Common myeloid progenitor, CD34-positive (primary cell): ENCODE results near the gene ACOXL.

Experiments used
- CTCF ChIA-PET: fragments of 350-600 bp; sonication (Branson Sonifier 250); formaldehyde crosslinking; loops from one replicate; lab custom pipeline; 2021; ENCODE audit warnings: antibody characterized with exemption; lab: Charles Lee
- POLR2A ChIA-PET: fragments of 350-600 bp; sonication (Branson Sonifier 250); formaldehyde crosslinking; loops from one replicate; lab custom pipeline; 2021; ENCODE audit warnings: antibody characterized with exemption; lab: Charles Lee
- DNase-seq, 3 donors: peaks; one replicate each; pipeline versions ENCODE4 v3.0.0 to v3.0.0-alpha.2; 2013
- H3K27ac ChIP-seq, 2 experiments: 1 replicate in 1 of 2; 2 replicates in 1 of 2; pipeline ENCODE4 v1.7.0; 2013; ENCODE audit warnings: inconsistent platforms in 2 of 2, low read length in 2 of 2, mild to moderate bottlenecking in 2 of 2, low read depth in 1 of 2, moderate library complexity in 1 of 2; ENCODE audit not compliant: severe bottlenecking in 2 of 2, insufficient read depth in 1 of 2, poor library complexity in 1 of 2
- H3K27me3 ChIP-seq, 5 experiments: replicated peaks in 2 of 5; 1 replicate in 3 of 5; 2 replicates in 2 of 5; pipeline versions ENCODE4 v1.6.1 to v1.7.0; 2013; ENCODE audit warnings: low read length in 4 of 5, mild to moderate bottlenecking in 2 of 5, moderate library complexity in 2 of 5, inconsistent platforms in 1 of 5; ENCODE audit not compliant: insufficient read depth in 5 of 5, control insufficient read depth in 4 of 5
- H3K36me3 ChIP-seq, 4 experiments: 1 replicate in 2 of 4; 2 replicates in 2 of 4; pipeline versions ENCODE4 v1.6.1 to v1.7.0; 2013; ENCODE audit warnings: low read length in 3 of 4, control low read depth in 1 of 4, mild to moderate bottlenecking in 1 of 4; ENCODE audit not compliant: control insufficient read depth in 4 of 4, insufficient read depth in 4 of 4
- H3K4me1 ChIP-seq, 4 experiments: 1 replicate in 3 of 4; 2 replicates in 1 of 4; pipeline versions ENCODE4 v1.6.1 to v1.7.1; 2013; ENCODE audit warnings: low read length in 3 of 4, mild to moderate bottlenecking in 3 of 4, control low read depth in 1 of 4, inconsistent platforms in 1 of 4, moderate library complexity in 1 of 4; ENCODE audit not compliant: control insufficient read depth in 4 of 4, insufficient read depth in 4 of 4; ENCODE audit errors: control extremely low read depth in 1 of 4
- H3K4me3 ChIP-seq, 7 experiments: 1 replicate in 4 of 7; 2 replicates in 3 of 7; pipeline versions ENCODE4 v1.5.1 to v1.7.0; 2013; ENCODE audit warnings: mild to moderate bottlenecking in 7 of 7, low read length in 6 of 7, moderate library complexity in 6 of 7, inconsistent platforms in 2 of 7, low read depth in 2 of 7, control low read depth in 1 of 7; ENCODE audit not compliant: insufficient read depth in 4 of 7, control insufficient read depth in 1 of 7; ENCODE audit errors: extremely low read depth in 1 of 7
- H3K9me3 ChIP-seq, 5 experiments: 1 replicate in 4 of 5; 2 replicates in 1 of 5; pipeline versions ENCODE4 v1.6.1 to v1.7.1; 2013; ENCODE audit warnings: low read length in 4 of 5, mild to moderate bottlenecking in 2 of 5, inconsistent platforms in 1 of 5, low read depth in 1 of 5, moderate library complexity in 1 of 5; ENCODE audit not compliant: control insufficient read depth in 4 of 5, insufficient read depth in 2 of 5; ENCODE audit errors: control extremely low read depth in 1 of 5
- WGBS: methylation state at CpG from one replicate; pipeline ENCODE4 v1.1.5; 2013; ENCODE audit not compliant: insufficient coverage; 5-methylcytosine and 5-hydroxymethylcytosine counted together

ACOXL gene

DNA sequence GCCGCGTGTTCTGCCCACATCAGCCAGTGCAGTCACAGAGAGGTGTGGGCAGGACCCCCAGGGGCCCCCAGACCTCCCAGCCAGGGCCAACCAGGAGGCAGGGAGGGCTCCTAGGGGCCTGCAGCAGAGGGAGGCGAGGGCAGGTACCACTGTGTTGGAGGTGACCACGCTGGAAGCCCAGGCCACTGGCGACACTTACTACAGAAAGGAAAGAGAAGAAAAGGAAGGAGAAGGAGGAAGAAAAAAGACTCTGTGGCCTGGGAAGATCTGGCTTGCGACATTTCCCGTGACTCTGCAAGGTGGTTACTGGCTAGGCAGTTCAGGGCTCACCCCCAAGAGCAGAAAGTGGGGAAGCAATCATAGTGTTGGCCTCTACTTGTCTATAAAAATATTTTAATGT, 290.3 kb downstream of the ACOXL start:
- Histone ChIP-seq H3K4me3 (no peak overlapping the region), H3K4me1 (peaks cover 0 to 16% (median 0%) of the 10 kb centered on the region in 4 experiments), H3K36me3 (no peaks in the 10 kb centered on the region), H3K9me3 (no peaks in the 10 kb centered on the region), H3K27ac (no peak overlapping the region), H3K27me3 (peaks cover 0 to 2% (median 0%) of the 10 kb centered on the region in 5 experiments)
- POLR2A ChIA-PET = no interaction called here
- WGBS = 93% methylated on average over 7 of the region's 7 CpGs
- peak in 2 of 3 donors; percentile 22 to 38 for DNase-seq
- CTCF ChIA-PET = no interaction called here

- Histone ChIP-seq H3K9me3 (peaks cover 0 to 3% (median 0%) of the 10 kb centered on the region in 5 experiments), H3K4me1 (peaks cover 0 to 16% (median 0%) of the 10 kb centered on the region in 4 experiments), H3K27me3 (peaks cover 0 to 2% (median 0%) of the 10 kb centered on the region in 5 experiments), H3K4me3 (no peak overlapping the region), H3K36me3 (no peaks in the 10 kb centered on the region), H3K27ac (no peak overlapping the region)
- POLR2A ChIA-PET = no interaction called here
- WGBS = 92% methylated on average over 2 of the region's 4 CpGs
- CTCF ChIA-PET = no interaction called here
- DNase-seq = no peak
Observed at GRCh38 chr2:111024496-111024895, 292.1 kb downstream of the ACOXL start.

DNA sequence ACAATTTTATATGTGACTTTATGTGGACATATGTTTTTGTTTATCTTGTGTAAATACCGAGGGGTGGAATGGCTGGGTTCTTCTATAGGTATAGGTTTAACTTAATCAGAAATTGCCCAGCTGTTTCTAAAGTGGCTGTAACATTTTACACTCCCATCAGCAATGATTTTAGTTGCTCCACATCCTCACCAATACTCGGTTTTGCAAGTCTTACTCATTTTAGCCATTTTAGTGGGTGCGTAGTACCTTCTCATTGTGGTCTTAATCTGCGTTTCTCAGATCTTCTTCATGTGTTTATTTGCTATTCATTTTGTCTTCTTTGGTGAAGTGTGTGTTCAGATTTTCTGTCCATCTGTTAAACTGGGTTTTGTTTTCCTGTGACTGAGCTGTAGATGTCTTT, 292.9 kb downstream of the ACOXL start:
- no peak overlapping the region for H3K4me3 ChIP-seq
- ChIA-PET POLR2A (no interaction called here), CTCF (no interaction called here)
- no peak overlapping the region for H3K27ac ChIP-seq
- H3K9me3 ChIP-seq = peaks cover 0 to 3% (median 0%) of the 10 kb centered on the region in 5 experiments
- no peaks in the 10 kb centered on the region for H3K36me3 ChIP-seq
- WGBS = 100% methylated on average over 1 of the region's 4 CpGs
- H3K4me1 ChIP-seq = peaks cover 0 to 16% (median 0%) of the 10 kb centered on the region in 4 experiments
- peaks cover 0 to 2% (median 0%) of the 10 kb centered on the region in 5 experiments for H3K27me3 ChIP-seq
- DNase-seq = no peak

DNA sequence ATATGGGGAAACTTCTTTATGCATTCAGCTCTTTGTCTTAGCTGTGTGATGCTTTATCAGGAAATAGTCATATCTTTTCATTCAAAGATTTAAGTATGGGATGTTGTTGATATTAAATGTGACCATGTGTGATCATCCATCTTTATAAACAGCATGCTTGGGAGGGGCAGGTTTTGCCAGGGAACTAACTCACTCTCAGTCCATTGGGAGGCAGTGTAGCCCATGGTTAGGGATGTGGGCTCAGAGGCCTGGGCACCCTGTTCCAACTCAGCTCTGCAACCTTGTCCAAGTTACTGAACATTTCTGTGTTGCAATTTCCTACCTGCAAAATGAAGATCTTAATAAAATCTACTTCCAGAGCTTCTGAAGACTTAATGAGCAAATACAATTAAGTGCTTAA, 296.3 kb downstream of the ACOXL start:
- CTCF ChIA-PET = interaction anchor here (1.1 kb wide), 1 partner anchor 44 kb away, joined by 3 read pairs; no protein-coding TSS in a partner anchor
- H3K27ac ChIP-seq = no peak overlapping the region

DNA sequence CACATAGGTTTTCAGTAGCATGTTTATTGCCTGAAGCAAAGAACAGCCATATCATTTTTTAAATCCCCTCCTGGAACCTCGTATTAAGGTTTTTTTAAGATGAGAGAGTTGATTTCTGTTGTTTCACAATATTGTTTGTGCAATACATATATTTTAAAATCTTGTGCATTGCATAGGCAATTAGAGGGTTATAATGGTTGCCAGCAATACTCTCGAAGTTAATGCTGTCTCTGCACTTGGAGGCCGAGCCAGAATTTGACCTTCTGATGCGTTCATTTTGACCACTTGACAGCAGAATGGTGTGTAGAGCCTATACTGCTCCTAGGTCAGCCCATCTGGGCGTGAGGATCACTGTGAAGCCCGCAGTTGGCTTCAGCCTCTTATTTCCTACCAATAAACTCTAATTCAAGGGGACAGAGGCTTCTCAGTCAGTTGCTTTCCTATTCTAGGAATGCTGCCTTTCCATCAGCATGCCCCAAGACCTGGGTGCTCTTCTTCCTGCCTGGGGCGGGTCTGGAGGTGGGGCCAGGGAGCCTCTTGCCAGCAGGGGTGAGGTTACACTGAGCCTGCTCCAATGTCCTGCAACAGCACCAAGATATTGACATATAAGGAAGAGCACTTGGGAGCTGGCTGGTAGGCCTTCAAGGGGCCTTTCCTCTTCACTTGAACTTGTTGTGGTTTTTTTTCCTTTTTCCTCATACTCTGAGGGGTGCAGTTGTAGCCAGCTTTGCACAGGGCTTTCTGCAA, 297.0 kb downstream of the ACOXL start:
- Histone ChIP-seq H3K9me3 (peaks cover 0 to 3% (median 0%) of the 10 kb centered on the region in 5 experiments), H3K27me3 (peaks cover 0 to 5% (median 0%) of the 10 kb centered on the region in 5 experiments), H3K27ac (no peak overlapping the region), H3K4me3 (no peak overlapping the region), H3K4me1 (no peaks in the 10 kb centered on the region), H3K36me3 (no peaks in the 10 kb centered on the region)
- DNase-seq = no peak
- ChIA-PET CTCF (interaction anchor here (1.1 kb wide), 1 partner anchor 43 kb away, joined by 3 read pairs; no protein-coding TSS in a partner anchor), POLR2A (no interaction called here)
- 77% methylated on average over 5 of the region's 7 CpGs for WGBS

More for the DNA sequence above, 296.3 kb downstream of the ACOXL start:
- POLR2A ChIA-PET = no interaction called here
- Histone ChIP-seq H3K4me3 (no peak overlapping the region), H3K4me1 (peaks cover 0 to 1% (median 0%) of the 10 kb centered on the region in 4 experiments), H3K36me3 (no peaks in the 10 kb centered on the region), H3K27me3 (peaks cover 0 to 4% (median 0%) of the 10 kb centered on the region in 5 experiments), H3K9me3 (peaks cover 0 to 3% (median 0%) of the 10 kb centered on the region in 5 experiments)
- no peak for DNase-seq

GRCh38 chr2:111030260-111030891, 298.0 kb downstream of the ACOXL start:
- ChIA-PET CTCF (no interaction called here), POLR2A (no interaction called here)
- peaks cover 0 to 3% (median 0%) of the 10 kb centered on the region in 5 experiments for H3K9me3 ChIP-seq
- 96% methylated on average over 10 of the region's 10 CpGs for WGBS
- H3K4me3 ChIP-seq = no peak overlapping the region
- no peak for DNase-seq
- no peaks in the 10 kb centered on the region for H3K36me3 ChIP-seq
- peaks cover 0 to 5% (median 0%) of the 10 kb centered on the region in 5 experiments for H3K27me3 ChIP-seq
- H3K4me1 ChIP-seq = no peaks in the 10 kb centered on the region
- H3K27ac ChIP-seq = no peak overlapping the region

DNA sequence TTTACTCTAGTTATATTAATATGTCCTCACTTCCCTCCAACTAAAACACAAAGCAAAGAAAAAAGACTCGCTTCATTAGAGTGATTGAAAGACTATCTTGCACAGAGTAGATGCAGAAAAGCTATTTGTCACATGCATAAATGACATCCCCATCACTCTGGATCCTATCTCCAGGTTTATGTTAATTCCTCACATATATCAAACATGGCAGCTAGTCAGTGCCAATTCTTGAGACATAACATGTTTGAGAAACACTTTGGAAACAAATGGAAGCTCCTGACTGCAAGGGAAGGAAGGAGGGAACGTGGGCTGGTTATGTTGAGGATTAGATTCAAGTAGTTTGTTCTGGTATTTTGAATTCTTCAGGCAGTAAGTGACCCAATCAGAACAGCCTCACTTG, 298.6 kb downstream of the ACOXL start:
- H3K4me1 ChIP-seq = no peaks in the 10 kb centered on the region
- peaks cover 0 to 3% (median 0%) of the 10 kb centered on the region in 5 experiments for H3K9me3 ChIP-seq
- ChIA-PET POLR2A (no interaction called here), CTCF (no interaction called here)
- H3K27me3 ChIP-seq = peaks cover 0 to 5% (median 0%) of the 10 kb centered on the region in 5 experiments
- no peak overlapping the region for H3K27ac ChIP-seq
- no peak for DNase-seq
- WGBS = no CpG with 5 or more reads among the region's 2 CpGs
- no peaks in the 10 kb centered on the region for H3K36me3 ChIP-seq
- no peak overlapping the region for H3K4me3 ChIP-seq
